GM23338 (cell line): Measurements from ENCODE around the gene MYO1D. TPM values are rescaled to one million over a fixed set of nuclear protein-coding genes. Genes with fewer than 3 reads are reported as not detected.

Experiments used
- ATAC-seq: fragments of 200-7000 bp; cut with Tn5 transposase; 3 replicates; pipeline ENCODE4 v1.9.1; 2020
- DNase-seq: peaks from one replicate; pipeline ENCODE4 v3.0.0-alpha.2; 2015; ENCODE audit warnings: low spot score
- H2AFZ ChIP-seq: fragments of 200-600 bp; sonication (generic); 2 replicates; pipeline ENCODE4 v1.8.0; 2016; ENCODE audit warnings: antibody characterized with exemption, mild to moderate bottlenecking, moderate library complexity
- H3F3A ChIP-seq: fragments of 200-600 bp; sonication (generic); replicated peaks from 2 replicates; pipeline ENCODE4 v1.8.0; 2017; ENCODE audit warnings: antibody characterized with exemption, mixed run types, low read depth
- H3K27ac ChIP-seq: fragments of 200-600 bp; sonication (generic); 2 replicates; pipeline ENCODE4 v1.6.1; 2016; ENCODE audit warnings: low read depth
- H3K27me3 ChIP-seq: fragments of 200-600 bp; sonication (generic); 2 replicates; pipeline ENCODE4 v1.8.0; 2016; ENCODE audit warnings: mild to moderate bottlenecking, mixed run types, moderate library complexity; ENCODE audit not compliant: insufficient read depth
- H3K36me3 ChIP-seq: fragments of 200-600 bp; sonication (generic); 2 replicates; pipeline ENCODE4 v1.8.0; 2016; ENCODE audit warnings: mild to moderate bottlenecking; ENCODE audit not compliant: insufficient read depth
- H3K4me1 ChIP-seq: fragments of 200-600 bp; sonication (generic); 2 replicates; pipeline ENCODE4 v1.8.0; 2016; ENCODE audit warnings: mild to moderate bottlenecking, moderate library complexity; ENCODE audit not compliant: insufficient read depth
- H3K4me2 ChIP-seq: fragments of 200-600 bp; sonication (generic); 2 replicates; pipeline ENCODE4 v1.7.1; 2017; ENCODE audit warnings: mixed run types
- H3K4me3 ChIP-seq: fragments of 200-600 bp; sonication (generic); 2 replicates; pipeline ENCODE4 v1.6.1; 2016; ENCODE audit warnings: mixed run types
- H3K79me2 ChIP-seq: fragments of 200-600 bp; sonication (generic); replicated peaks from 2 replicates; pipeline ENCODE4 v1.8.0; 2017; ENCODE audit warnings: mild to moderate bottlenecking; ENCODE audit not compliant: insufficient read depth
- H3K9me2 ChIP-seq: fragments of 200-600 bp; sonication (generic); 2 replicates; pipeline ENCODE4 v1.8.0; 2017; ENCODE audit not compliant: insufficient read depth
- H4K20me1 ChIP-seq: fragments of 200-600 bp; sonication (generic); replicated peaks from 2 replicates; pipeline ENCODE4 v1.8.0; 2017; ENCODE audit warnings: mild to moderate bottlenecking; ENCODE audit not compliant: insufficient read depth
- H3K27ac Mint-ChIP-seq: 2 replicates; pipeline ENCODE4 v1.8.0; 2020; ENCODE audit warnings: inconsistent platforms, mild to moderate bottlenecking, moderate library complexity, mixed read lengths
- H3K27me3 Mint-ChIP-seq: 3 replicates; pipeline ENCODE4 v1.8.0; 2022; ENCODE audit warnings: low read depth, mild to moderate bottlenecking, moderate library complexity, mixed read lengths, inconsistent platforms; ENCODE audit not compliant: insufficient read depth, poor library complexity
- H3K36me3 Mint-ChIP-seq: 3 replicates; pipeline ENCODE4 v1.8.0; 2021; ENCODE audit warnings: low read depth, mild to moderate bottlenecking, inconsistent platforms, moderate library complexity, mixed read lengths
- H3K4me1 Mint-ChIP-seq: 3 replicates; pipeline ENCODE4 v1.8.0; 2020; ENCODE audit warnings: mild to moderate bottlenecking, inconsistent platforms, mixed read lengths
- H3K4me3 Mint-ChIP-seq: 3 replicates; pipeline ENCODE4 v1.8.0; 2021; ENCODE audit warnings: moderate library complexity, mild to moderate bottlenecking, inconsistent platforms, mixed read lengths
- H3K9me3 Mint-ChIP-seq: 3 replicates; pipeline ENCODE4 v1.8.0; 2020; ENCODE audit warnings: moderate library complexity, mild to moderate bottlenecking, inconsistent platforms, mixed read lengths
- CREB1 ChIP-seq: fragments of 250-450 bp; sonication (Bioruptor Pico); IDR thresholded peaks from 2 replicates; pipeline ENCODE4 v1.5.0; 2020; ENCODE audit warnings: low read depth, mild to moderate bottlenecking, moderate library complexity
- CTCF ChIP-seq, 2 experiments: fragments of 200-600 bp in 1 of 2; sonication (generic) in 1 of 2; conservative IDR thresholded peaks; 2 replicates each; pipeline versions ENCODE4 v1.5.1 to v1.6.1; 2016 to 2017; ENCODE audit warnings: antibody characterized with exemption in 2 of 2, low read depth in 2 of 2, mild to moderate bottlenecking in 2 of 2, moderate library complexity in 1 of 2
- EZH2 ChIP-seq: fragments of 200-600 bp; sonication (generic); IDR thresholded peaks from one replicate; pipeline ENCODE4 v1.8.0; 2017; ENCODE audit warnings: antibody characterized with exemption, mild to moderate bottlenecking, low read depth; ENCODE audit not compliant: unreplicated experiment
- EZH2phosphoT487 ChIP-seq: fragments of 200-600 bp; sonication (generic); IDR thresholded peaks from one replicate; pipeline ENCODE4 v1.8.1; 2018; ENCODE audit warnings: antibody characterized with exemption; ENCODE audit not compliant: unreplicated experiment
- JUNB ChIP-seq: IDR thresholded peaks from one replicate; pipeline ENCODE4 v1.6.1; 2016; ENCODE audit warnings: antibody characterized with exemption; ENCODE audit not compliant: unreplicated experiment
- NANOG ChIP-seq: IDR thresholded peaks from 2 replicates; pipeline ENCODE4 v1.6.1; 2016; ENCODE audit warnings: antibody characterized with exemption, borderline replicate concordance
- STAT1 ChIP-seq: IDR thresholded peaks from one replicate; pipeline ENCODE4 v1.6.1; 2016; ENCODE audit warnings: antibody characterized with exemption; ENCODE audit not compliant: unreplicated experiment
- ZNF114 ChIP-seq: fragments of 250-450 bp; sonication (Bioruptor Pico); IDR thresholded peaks from 2 replicates; pipeline ENCODE4 v1.5.0; 2020; ENCODE audit warnings: mild to moderate bottlenecking, moderate library complexity
- ZNF331 ChIP-seq: fragments of 250-450 bp; sonication (Bioruptor Pico); IDR thresholded peaks from 2 replicates; pipeline ENCODE4 v1.5.0; 2020; ENCODE audit warnings: low read depth, mild to moderate bottlenecking, moderate library complexity
- polyA plus RNA-seq: library from polyadenylated mRNA; unstranded; fragments of >200 nt; fragmentation: Nextera tagmentation; extraction: Ambion mirVana; gene quantifications from 2 replicates; pipeline ENCODE4 v1.2.1, GENCODE V29; 2016
- total RNA-seq: library from RNA; depleted of rRNA; stranded (reverse); fragments of >200 nt; shearing (Covaris generic); gene quantifications from 2 replicates; pipeline ENCODE4 v1.2.3, GENCODE V29; 2014
- TF ChIP-seq, protein P1 (sequence below): IDR thresholded peaks from one replicate; pipeline ENCODE4 v1.6.1; 2018; ENCODE audit warnings: antibody characterized with exemption; ENCODE audit not compliant: unreplicated experiment

The MYO1D gene
- total and polyA plus RNA-seq, 2 experiments from 2014 or later: 8.6 to 28.6 TPM

DNA sequence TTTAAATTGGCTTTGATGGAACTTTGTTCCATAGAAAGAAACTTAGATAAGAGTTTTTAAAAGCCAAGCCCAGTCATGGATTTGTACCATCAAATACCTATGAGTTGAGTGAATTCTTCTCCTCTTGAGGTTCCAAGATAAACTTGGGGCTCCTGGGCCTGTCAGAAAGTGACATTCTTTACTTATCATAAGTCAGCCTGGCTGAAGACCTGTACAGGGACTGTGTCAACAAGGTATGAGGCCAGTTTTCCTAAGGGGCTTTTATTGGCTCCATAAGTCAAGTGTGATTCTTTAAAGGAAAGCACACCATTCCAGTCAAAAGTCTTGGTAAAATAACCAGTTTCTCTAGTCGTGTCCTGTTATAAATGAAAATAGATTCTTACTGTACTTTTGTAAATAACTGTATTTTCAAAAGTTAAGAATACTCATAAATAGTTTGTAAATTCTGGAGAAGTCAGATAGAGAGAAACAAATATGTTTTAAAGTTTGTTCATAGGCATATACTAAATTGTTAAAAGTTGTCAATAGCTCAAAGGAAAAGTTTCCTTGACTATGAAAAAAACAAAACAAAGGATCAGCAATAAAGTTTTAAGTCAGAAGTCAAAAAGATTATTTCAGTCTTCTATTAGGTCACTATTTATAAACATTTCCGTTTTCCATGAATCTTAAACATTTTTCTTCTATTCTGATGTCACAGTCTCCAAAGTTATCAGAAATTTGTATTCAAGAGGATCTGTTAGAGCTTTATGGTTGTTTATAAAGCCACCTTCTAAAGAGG is 22.5 kb upstream of the MYO1D start:
- Mint-ChIP-seq H3K27me3 (no peaks in the 10 kb centered on the region), H3K27ac (no peak overlapping the region), H3K4me1 (no peaks in the 10 kb centered on the region), H3K36me3 (peaks cover 4% of the 10 kb centered on the region; the same call in 1 of the 3 replicates), H3K9me3 (peaks cover 13% of the 10 kb centered on the region), H3K4me3 (no peak overlapping the region)
- no peaks in the 10 kb centered on the region for H3K27me3 ChIP-seq
- H3K9me2 ChIP-seq: no peaks in the 10 kb centered on the region
- ATAC-seq (no peak), DNase-seq (no peak)
- H3F3A ChIP-seq: no peaks in the 10 kb centered on the region
- H3K79me2 ChIP-seq: no peaks in the 10 kb centered on the region
- no peak for TF ChIP-seq CREB1 (CRISPR knock-in tag)
- no peak for TF ChIP-seq NANOG
- TF ChIP-seq JUNB: no peak
- TF ChIP-seq, protein P1, sequence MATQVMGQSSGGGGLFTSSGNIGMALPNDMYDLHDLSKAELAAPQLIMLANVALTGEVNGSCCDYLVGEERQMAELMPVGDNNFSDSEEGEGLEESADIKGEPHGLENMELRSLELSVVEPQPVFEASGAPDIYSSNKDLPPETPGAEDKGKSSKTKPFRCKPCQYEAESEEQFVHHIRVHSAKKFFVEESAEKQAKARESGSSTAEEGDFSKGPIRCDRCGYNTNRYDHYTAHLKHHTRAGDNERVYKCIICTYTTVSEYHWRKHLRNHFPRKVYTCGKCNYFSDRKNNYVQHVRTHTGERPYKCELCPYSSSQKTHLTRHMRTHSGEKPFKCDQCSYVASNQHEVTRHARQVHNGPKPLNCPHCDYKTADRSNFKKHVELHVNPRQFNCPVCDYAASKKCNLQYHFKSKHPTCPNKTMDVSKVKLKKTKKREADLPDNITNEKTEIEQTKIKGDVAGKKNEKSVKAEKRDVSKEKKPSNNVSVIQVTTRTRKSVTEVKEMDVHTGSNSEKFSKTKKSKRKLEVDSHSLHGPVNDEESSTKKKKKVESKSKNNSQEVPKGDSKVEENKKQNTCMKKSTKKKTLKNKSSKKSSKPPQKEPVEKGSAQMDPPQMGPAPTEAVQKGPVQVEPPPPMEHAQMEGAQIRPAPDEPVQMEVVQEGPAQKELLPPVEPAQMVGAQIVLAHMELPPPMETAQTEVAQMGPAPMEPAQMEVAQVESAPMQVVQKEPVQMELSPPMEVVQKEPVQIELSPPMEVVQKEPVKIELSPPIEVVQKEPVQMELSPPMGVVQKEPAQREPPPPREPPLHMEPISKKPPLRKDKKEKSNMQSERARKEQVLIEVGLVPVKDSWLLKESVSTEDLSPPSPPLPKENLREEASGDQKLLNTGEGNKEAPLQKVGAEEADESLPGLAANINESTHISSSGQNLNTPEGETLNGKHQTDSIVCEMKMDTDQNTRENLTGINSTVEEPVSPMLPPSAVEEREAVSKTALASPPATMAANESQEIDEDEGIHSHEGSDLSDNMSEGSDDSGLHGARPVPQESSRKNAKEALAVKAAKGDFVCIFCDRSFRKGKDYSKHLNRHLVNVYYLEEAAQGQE: no peak
- TF ChIP-seq EZH2phosphoT487: no peak
- TF ChIP-seq ZNF114 (CRISPR knock-in tag): no peak
- TF ChIP-seq ZNF331 (CRISPR knock-in tag): no peak
- TF ChIP-seq EZH2: no peak
- TF ChIP-seq STAT1: no peak
- H3K4me2 ChIP-seq: no peak overlapping the region
- H3K4me3 ChIP-seq: no peak overlapping the region
- H3K4me1 ChIP-seq: no peaks in the 10 kb centered on the region
- no peaks in the 10 kb centered on the region for H4K20me1 ChIP-seq
- no peak overlapping the region for H3K27ac ChIP-seq
- no peaks in the 10 kb centered on the region for H3K36me3 ChIP-seq
- no peak overlapping the region for H2AFZ ChIP-seq

- Mint-ChIP-seq H3K4me3 (no peak overlapping the region), H3K27me3 (no peaks in the 10 kb centered on the region), H3K36me3 (no peaks in the 10 kb centered on the region; the same call in 2 of the 3 replicates), H3K27ac (no peak overlapping the region), H3K4me1 (no peaks in the 10 kb centered on the region), H3K9me3 (peaks cover 4% of the 10 kb centered on the region)
- Histone ChIP-seq H3F3A (no peaks in the 10 kb centered on the region), H3K4me1 (no peaks in the 10 kb centered on the region), H3K9me2 (no peaks in the 10 kb centered on the region), H2AFZ (no peak overlapping the region), H3K27me3 (no peaks in the 10 kb centered on the region), H3K27ac (no peak overlapping the region), H3K79me2 (no peaks in the 10 kb centered on the region), H3K4me2 (no peak overlapping the region), H3K4me3 (no peak overlapping the region), H3K36me3 (no peaks in the 10 kb centered on the region), H4K20me1 (no peaks in the 10 kb centered on the region)
- ATAC-seq (no peak), DNase-seq (no peak)
- TF ChIP-seq EZH2phosphoT487 (no peak), NANOG (no peak), CREB1 (CRISPR knock-in tag) (no peak), CTCF (conservative IDR thresholded peaks at IDR 0.05; ENCODE audit: low read depth in 2 of 2) (no peak)
- TF ChIP-seq, protein P1: no peak
Measured at GRCh38 chr17:32896647-32897258, 19.8 kb upstream of the MYO1D start.
